Measurements from ENCODE around the gene GLYR1.

GLYR1 gene

DNA sequence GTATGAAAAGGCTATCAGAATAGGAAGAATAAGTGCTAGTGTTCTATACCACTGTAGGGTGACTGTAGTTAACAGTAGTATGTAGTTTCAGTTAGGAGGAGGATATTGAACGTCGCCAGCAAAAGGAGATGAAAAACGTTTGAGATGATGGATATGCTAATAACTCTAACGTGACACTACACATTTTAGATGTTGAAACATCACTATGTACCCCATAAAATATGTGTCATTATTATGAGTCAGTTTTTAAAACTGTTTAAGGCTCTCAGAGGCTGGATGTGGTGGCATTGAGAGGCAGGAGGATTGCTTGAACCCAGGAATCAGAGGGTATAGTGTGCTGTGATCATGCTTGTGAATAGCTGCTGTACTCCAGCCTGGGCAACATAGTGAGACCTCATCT, 32.0 kb upstream of the GLYR1 start:
- DNase-seq (ENCODE audit: low spot score), result no peak

DNA sequence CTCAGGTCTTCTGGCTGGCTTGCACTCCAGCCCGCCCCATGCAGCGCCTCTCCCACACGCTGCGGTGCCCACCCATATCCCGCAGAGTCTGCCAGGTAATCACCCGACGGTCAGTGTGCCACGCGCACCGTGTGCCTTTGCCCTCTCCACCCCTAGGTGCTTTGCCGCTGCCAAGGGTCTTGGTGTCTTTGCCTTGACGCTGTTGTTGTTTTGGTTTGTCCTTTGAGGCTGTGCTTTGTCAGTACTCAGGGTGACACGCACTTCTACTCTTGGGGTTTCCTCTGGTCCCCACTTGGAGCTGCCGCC, 30.2 kb upstream of the GLYR1 start:
- DNase-seq (ENCODE audit: low spot score), result no peak

DNA sequence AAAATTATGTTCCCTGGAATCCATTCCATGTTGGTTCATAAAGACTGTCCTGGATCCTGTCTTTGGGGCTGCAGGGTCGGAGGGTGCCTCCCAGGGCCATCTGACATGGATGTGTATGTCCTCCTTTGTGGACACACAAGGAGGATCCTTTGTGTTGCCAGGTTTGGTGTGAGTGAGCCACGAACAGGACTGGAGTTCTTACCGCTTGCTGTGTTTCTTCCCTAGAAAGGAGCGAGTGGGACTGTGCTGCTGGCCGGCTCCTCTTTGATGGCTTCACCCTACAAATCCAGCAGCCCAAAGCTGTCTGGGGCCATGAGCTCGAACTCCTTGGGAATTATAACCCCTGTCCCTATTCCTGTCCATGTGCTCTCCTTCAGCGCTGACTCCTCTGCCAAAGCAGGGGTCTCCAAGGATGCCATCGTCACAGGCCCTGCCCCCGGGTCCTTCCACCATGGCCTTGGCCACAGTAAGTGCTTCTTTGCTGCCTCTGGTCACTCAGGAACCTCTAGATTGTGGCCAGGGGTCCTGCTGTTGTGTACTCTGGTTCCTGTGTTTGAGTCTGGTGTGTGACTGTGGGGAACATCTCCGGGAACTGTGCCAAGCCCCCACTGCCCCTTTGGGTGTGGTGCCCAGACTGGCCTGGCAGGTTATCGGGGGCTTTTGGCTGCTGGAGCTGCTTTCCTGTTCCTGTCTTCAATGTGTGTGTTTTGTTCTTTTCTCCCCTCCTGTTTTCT, 29.7 kb upstream of the GLYR1 start:
- no peak for DNase-seq (ENCODE audit: low spot score)

DNA sequence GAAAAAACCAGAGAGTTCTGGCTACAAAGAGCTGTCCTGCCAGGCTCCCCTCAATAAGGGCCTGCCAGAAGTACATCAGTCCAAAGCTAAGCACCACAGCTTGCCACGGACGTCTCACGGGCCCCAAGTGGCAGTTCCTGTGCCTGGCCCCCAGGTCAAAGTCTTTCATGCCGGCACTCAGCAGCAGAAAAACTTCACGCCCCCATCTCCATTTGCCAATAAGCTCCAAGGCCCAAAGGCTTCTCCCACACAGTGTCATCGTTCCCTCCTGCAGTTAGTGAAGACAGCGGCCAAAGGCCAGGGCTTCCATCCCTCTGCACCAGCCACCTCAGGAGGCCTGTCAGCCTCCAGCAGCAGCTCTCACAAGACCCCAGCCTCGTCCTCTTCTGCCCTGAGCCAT, 27.6 kb upstream of the GLYR1 start:
- no peak for DNase-seq (ENCODE audit: low spot score)

DNA sequence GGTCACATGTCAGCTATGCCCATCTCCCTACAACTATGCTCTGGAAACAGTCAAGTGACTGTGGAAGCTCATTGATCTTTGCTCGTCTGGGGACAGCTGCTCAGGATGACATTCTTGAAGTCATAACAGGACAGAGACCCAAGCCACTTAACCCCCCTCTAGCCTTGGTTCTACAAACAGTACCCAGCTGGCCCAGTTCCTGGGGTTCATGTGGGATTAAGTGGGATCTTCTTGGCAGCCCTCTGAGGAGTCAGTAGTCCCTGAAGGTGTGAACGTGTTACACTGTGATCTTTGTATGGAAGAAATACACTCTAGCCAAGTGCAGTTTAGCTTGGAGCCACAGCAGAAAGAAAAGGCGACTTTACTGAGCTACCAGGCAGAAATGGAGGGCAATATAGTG, 26.0 kb upstream of the GLYR1 start:
- no peak for DNase-seq (ENCODE audit: low spot score)

DNA sequence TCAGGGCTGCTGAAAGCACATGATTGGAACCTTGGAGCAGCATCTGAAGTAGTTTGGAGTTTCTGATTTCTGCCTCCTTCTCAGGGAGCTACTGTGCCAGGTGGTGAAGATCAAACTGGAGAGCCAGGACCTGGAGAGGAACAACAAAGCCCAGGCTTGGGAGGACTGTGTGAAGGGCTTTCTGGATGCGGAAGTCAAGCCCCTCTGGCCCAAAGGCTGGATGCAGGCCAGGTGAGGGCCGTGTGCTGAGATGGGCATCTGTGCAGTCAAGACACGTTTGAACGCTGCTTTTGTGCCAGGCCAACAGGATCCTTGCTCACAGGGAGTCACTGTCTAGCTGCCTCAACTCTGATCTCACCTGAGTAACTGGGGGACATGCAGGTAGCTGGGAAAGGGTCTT, 24.0 kb upstream of the GLYR1 start:
- DNase-seq (ENCODE audit: low spot score), result no peak

DNA sequence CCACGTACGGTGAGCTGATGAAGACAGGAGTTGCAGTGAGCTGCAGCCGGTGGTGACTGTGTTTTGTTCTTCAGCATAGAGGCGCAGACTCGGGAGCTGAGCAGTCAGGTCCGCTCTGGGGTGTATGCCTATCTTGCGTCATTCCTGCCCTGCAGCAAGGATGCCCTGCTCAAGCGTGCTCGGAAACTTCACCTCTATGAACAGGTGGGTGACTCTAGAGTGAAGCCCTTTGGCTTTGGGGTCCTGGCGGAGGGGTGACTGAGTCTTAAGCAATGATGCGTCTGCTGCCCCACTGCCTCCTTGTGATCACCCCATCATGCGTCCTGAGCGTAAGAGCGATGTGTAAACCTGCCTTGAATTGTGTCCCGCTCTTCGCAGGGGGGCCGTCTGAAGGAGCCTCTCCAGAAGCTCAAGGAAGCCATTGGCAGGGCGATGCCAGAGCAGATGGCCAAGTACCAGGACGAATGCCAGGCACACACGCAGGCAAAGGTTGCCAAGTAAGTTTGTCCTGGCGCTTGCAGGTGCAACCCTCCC, 23.1 kb upstream of the GLYR1 start:
- DNase-seq (ENCODE audit: low spot score), result no peak

DNA sequence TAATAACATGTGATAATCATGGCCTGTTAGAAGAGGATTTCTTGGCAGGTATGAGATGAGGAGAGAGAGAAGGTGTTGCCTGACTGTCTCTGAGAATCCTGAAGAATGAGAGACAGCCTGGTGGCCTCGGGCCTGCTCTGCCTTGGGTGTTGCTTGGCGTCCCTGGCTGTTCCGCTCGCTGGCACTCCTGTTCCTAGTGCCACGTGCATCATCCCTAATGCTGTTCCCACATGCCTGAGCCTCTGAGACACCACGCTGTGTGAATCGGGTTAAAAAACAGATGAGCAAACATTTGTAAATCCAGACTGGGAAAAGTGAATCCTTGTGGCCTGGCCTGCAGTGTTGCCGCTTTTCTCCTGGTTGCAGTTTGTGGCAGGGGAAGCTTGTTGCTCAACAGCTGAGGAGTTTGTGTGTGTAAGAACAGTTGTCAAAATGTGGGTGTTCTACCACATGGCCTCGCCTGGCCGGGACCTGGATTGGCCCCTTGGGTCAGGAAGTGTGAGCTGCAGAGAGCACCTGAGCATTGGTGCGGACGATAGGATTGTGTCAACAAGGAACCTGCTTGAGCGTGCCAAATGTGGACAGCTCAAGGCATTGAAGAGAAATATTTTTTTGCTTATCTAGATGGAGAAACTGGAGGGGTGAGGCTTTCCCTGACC, 22.2 kb upstream of the GLYR1 start:
- DNase-seq (ENCODE audit: low spot score), result no peak

DNA sequence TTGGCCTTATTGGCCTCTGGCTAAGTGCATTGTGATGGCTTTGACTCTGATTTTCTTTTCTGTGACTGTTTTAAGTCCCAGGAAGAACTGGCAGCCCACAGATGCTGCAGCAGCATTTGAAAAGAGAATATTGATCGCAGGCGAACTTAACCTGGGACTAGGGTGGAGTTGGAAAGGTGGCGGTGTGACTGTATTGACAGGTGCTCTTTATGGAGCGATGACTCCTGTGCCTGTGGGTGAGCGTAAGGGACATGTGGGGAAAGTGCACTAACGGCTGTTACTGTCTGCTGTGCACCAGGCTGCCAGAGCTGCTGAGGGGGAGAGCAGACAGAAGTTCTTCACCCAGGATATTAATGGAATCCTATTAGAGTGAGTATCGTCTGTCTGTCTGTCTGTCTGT, 21.4 kb upstream of the GLYR1 start:
- no peak for DNase-seq (ENCODE audit: low spot score)

DNA sequence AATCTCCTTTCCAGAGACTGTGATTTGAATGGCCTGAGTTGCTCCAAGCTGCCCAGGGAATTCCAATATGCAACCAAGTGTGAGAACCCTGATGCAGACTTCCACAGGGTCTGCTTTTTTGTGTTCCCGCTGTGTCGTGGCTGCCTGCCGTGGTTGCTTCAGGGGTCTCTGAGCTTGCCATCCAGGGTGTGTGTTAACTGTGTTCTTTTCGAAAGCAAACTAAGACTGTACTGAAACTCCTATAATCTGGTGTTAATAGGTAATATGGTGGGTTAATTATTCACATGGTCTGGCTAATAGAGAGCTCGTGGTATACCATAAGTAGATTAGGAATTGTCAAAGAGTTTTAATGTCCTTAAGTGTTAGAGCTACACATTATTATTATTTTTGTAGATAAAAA, 20.9 kb upstream of the GLYR1 start:
- DNase-seq (ENCODE audit: low spot score), result no peak

DNA sequence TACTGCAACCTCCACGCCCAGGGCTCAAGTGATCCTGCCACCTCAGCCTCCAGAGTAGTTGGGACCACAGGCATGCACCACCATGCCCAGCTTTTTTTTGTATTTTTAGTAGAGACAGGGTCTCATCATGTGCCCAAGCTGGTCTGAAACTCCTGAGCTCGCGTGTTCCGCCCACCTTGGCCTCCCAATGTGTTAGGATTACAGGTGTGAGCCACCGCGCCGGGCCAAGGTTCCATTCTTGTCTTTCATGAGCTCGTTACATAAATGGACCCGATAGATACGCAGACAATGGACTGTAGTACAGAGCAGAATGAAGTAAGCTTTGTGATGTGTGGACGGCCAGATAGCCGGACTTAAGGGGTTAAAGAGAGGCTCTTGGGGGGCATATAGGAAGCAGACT, 19.5 kb upstream of the GLYR1 start:
- no peak for DNase-seq (ENCODE audit: low spot score)

DNA sequence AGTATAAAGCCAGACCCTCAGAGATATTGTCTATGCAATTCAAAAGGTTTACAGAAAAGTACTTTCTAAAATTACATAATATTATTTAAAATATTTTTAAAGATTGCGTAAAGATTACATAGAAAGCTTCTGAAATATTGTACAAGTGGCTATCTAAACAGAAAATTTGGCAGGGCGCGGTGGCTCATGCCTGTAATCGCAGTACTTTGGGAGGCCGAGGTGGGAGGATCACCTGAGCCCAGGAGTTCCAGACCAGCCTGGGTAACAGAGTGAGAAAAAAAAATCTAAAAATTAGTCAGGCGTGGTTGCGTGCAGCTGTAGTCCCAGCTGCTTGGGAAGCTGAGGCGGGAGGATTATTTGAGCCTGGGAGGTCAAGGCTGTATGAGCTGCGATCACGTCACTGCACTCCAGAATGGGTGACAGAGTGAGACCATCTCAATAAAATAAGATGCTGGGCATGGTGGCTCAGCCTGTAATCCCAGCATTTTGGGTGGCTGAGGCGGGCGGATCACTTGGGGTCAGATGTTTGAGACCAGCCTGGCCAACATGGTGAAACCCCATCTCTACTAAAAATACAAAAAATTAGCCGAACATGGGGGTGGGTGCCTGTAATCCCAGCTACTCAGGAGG, 18.3 kb upstream of the GLYR1 start:
- DNase-seq (ENCODE audit: low spot score), result no peak

DNA sequence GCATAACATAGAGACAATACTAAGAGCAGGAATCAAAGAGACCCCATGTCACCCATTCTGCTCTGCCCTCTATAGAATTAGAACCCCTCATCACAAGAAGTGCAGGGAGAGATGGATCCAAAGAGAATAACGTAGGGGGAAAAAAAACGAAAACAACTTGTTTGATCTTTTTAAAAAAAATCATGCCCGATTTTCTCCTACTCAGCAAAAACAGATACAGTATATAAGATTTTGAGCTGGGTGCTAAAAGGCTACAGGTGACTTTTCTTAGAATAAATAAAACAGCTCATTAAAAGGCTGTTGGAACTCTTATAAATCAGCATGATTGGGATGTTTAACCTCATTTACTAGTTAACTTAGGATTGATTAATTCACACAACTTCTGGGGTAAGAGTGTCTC, 17.6 kb upstream of the GLYR1 start:
- DNase-seq (ENCODE audit: low spot score), result no peak

DNA sequence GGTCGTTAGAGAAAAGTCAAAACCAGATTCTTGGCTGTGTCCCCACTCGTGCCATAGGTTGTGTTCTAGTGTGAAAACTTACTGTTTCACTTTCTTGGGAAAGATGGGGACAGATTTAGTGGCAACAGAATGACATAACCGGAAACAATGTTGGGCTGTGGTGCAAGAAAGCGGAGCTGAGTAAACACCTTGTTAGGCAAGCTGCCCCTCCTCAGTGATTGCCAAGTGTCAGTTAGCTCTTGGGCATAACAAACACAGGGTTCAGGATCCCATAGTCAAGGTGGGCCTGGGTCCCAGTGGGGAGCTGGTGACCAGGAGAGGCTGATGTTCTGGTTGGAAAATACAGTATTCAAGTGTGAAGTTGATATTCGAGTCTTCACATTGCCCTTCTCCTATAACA, 15.6 kb upstream of the GLYR1 start:
- no peak for DNase-seq (ENCODE audit: low spot score)

DNA sequence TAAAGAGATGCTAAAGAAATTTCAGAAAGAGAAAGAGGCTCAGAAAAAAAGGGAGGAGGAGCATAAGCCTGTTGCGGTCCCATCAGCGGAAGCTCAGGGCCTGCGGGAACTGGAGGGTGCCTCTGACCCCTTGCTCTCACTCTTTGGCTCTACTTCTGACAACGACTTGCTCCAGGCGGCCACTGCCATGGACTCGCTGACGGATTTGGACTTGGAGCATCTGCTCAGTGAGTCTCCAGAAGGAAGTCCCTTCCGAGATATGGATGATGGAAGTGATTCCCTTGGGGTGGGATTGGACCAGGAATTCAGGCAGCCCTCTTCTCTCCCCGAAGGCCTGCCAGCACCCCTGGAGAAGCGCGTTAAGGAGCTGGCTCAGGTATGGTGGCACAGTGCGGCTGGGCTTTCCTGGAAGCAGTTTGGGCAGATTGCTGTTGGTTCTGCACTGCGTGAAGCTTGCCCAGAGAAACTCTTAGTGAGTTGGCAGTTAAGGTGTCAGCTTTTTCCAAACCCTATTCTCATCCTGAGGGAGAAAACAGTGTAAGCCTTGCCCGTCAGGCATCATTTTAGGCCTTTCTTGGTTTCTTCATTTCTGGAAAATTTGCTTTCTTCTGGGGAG, 13.7 kb upstream of the GLYR1 start:
- DNase-seq (ENCODE audit: low spot score), result no peak

DNA sequence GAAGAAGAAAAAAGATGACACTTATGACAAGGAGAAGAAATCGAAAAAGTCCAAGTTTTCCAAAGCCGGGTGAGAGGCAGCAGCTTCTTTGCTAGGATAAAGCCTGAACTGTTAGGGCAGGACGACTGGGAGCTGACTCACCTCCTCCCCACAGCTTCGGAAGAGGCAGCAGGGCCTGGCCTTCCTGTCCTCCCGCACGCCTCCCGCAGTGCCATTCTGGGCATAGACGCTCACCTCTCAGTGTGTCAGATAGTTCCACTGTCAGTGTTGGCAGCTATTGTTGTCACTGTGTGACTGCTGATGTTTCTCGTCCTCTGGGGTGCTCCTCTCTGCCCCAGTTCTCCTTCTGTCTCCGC, 12.8 kb upstream of the GLYR1 start:
- DNase-seq (ENCODE audit: low spot score), result no peak

DNA sequence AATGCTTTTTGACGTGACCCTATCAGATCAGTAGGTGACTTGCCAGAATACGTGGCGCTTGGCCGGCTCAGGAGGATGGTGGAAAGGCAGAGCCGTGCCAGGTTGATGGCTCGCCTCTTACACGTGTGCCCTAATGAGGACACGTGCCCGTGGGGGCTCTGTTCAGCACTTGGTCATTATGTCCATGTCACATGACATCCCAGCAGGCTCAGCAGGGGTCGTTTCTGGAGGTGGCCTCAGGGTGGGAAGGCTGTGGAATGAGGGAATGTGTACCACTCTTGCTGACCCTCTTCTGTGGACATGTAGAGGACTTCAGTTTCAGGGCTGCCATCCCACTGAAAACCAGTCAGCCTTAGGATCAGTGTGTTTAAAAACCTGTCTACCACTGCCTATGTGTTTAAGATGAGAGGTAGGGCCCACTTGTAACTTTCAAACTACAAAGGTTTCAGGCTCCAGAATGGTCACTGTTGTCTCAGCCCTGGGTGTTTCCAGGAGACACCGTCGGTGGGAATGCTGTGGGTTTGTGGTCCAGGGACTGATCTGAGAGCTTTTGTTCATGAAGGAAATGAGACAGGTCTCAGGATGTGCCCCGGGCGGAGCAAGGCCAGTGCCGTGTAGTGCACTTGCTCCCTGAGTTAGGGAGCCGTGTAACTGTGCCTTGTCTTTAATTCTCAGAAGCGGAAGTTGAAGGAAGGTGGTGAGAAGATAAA, 12.3 kb upstream of the GLYR1 start:
- DNase-seq (ENCODE audit: low spot score), result no peak

DNA sequence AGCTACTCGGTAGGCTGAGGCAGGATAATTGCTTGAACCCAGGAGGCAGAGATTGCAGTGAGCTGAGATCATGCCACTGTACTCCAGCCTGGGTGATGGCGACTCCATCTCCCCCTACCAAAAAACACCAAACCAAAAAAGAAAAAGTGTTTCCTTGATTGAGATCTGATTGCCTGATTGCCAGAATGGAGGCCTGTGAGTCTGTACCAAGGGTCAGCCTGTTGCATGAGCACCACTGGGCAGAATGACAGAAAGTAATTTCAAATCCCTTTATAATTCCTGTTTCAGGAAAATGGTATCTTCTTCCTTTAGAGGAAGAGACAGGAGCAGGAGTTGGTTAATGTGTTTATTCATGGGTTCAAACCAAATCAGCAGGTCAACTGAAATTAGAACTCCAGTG, 8.7 kb upstream of the GLYR1 start:
- no peak for DNase-seq (ENCODE audit: low spot score)

DNA sequence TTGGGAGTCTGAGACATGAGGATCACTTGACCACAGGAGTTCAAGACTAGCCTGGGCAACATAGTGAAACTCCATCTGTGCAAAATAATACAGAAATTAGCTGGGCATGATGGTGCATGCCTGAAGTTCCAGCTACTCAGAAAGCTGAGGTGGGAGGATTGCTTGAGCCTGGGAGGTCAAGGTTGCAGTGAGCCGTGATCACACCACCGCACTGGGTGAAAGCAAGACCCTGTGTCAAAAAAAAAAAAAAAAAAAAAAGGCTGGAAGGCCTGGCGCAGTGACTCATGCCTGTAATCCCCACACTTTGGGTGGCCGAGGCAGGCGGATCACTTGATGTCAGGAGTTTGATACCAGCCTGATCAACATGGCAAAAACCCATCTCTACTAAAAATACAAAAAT, 8.3 kb upstream of the GLYR1 start:
- no peak for DNase-seq (ENCODE audit: low spot score)

DNA sequence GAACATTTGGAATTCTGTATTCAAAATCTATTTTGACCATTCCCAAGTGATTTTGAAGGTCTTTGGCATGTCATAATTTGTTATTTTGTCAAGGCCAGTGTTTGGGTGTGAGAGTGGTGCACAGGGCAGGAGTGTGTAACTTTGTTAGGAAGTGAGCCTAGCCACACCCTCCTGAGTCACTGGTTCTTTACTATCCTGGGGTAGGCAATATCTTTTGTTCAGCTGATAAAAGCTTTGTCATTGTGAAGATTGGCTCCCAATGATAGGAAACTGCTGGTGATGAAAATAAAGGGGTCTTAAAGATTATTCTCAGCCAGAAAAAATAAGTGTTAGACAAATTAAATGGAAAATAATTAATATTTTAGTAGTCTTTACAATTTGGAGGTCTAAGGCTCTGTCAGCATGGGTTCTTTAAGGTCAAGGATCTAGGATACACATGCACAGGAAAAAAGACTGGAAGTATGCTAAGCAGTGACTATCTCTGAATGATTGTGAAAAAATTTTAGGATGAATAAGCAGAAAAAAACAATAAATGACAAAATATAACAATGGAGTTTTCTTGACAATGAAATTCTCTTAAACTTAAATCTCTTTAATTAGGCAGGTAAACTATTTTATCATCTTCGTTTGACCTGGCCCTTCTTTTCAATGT, 5.3 kb upstream of the GLYR1 start:
- peak; percentile 61 for DNase-seq (ENCODE audit: low spot score)

DNA sequence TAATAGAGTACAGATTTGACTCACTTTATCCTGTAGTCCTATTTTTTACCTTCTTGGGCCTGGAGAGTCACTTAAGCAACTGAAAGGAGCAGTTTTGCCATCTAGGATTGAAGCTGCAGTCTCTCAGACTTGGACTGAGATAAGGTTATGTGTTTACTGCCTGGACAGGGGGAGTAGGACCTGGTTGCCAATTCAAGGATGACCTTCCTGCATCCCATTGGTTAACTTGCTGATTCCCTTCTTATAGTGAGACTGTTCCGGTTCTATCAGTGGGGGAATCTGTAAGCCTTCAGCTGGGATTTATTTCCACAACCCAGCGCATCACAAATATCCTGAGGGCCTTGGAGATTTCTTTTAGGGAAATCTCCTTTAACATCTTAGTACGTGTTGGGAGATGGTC, 3.1 kb upstream of the GLYR1 start:
- peak; percentile 23 for DNase-seq (ENCODE audit: low spot score)

Data from AG08395 (cell line).